Stimulated activated CD4-positive, alpha-beta T cell treated with anti-CD3 and anti-CD28 coated beads, Interleukin-1b, Interleukin-23, amount 100 ng/mL, for 4 hours (primary cell): ENCODE results near the gene TBC1D22A.
"Not testable (repeated sequence)": the region's sequence is repeated elsewhere in the genome, so short reads cannot be mapped to it uniquely, and the experiment has no call there.

ENCODE experiments used
- DNase-seq, 2 donors: peaks; one replicate each; pipeline ENCODE4 v3.0.0-alpha.2; 2020; ENCODE audit warnings: low read depth in 2 of 2

The TBC1D22A gene

DNA sequence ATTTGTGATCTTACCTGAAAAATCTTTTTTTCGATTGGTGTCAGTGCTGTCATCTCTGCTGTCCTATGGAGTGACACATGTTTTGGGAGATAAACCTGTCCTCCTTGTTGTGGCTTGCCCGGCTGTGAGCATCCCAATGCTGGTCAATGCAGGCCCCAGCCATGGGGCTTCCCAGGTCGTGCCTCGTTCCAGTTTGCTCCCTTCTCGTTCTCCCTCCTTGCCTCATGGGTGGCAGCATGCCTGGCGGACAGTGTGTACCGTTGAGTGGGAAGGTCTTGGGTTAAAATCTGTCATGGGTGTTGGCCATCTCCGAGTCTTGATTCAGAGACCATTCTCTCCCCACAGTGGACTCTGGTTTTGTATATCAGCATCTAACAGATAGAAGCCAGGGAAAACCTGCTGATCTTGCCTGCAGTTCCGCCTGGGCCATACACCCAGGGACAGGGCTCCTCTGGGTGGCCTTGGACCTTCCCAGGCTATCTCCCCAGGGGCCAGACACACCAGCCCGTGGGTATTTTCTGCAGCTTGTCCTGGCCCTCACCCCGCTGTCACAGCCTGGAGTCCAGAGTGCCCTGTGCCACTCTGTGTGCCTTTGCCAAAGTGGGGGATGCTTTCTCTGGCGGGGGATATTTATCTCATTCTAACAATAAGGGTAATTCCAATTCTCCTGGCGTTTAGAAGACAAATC, 208.1 kb downstream of the TBC1D22A start:
- no peak for DNase-seq

- DNase-seq = no peak
Observed at GRCh38 chr22:46971099-46971763, 208.8 kb downstream of the TBC1D22A start.

DNA sequence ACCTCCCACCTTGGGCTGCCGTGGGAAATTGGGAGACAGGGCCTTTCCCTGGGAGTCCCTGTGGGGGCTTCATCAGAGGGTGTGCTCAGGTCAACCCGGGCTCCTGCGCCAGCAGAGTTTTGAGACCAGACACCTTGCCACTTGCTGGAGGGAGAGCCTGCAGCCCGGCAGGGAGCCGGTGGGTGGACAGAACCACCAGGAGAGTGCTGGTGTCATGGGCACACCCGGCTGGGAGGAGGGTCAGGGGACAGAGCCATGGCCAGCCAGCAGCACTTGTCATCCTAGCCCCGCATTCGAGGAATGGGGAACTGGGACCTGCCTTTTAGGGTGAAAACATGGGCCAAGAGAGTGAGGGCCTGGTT, 209.3 kb downstream of the TBC1D22A start:
- no peak for DNase-seq

DNA sequence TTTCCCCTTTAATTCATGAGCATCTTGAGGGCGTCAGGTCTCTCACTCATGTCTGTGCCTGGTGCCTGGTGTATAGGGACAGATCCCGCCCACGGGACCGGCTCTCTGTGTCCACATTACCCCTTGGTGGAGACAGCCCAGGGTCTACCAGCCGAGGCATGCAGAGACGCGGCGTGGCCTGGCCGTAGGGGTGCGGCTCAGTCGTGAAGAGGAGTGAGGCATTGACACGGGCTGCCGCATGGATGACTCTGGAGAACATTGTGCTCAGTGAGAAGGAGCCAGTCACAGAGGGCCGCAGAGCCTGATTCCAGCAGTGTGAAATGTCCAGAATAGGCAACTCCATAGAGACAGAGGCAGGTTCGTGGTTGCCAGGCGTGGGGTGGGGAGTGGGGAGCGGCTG, 209.8 kb downstream of the TBC1D22A start:
- no peak for DNase-seq

GRCh38 chr22:46972901-46973831, 210.7 kb downstream of the TBC1D22A start:
- no peak for DNase-seq

GRCh38 chr22:46974077-46974476, 211.6 kb downstream of the TBC1D22A start:
- no peak for DNase-seq

GRCh38 chr22:46974631-46975585, 212.5 kb downstream of the TBC1D22A start:
- no peak for DNase-seq

- no peak for DNase-seq
Observed at GRCh38 chr22:46976143-46976542, 213.7 kb downstream of the TBC1D22A start.

- no peak for DNase-seq
Observed at GRCh38 chr22:46976598-46976997, 214.1 kb downstream of the TBC1D22A start.

DNA sequence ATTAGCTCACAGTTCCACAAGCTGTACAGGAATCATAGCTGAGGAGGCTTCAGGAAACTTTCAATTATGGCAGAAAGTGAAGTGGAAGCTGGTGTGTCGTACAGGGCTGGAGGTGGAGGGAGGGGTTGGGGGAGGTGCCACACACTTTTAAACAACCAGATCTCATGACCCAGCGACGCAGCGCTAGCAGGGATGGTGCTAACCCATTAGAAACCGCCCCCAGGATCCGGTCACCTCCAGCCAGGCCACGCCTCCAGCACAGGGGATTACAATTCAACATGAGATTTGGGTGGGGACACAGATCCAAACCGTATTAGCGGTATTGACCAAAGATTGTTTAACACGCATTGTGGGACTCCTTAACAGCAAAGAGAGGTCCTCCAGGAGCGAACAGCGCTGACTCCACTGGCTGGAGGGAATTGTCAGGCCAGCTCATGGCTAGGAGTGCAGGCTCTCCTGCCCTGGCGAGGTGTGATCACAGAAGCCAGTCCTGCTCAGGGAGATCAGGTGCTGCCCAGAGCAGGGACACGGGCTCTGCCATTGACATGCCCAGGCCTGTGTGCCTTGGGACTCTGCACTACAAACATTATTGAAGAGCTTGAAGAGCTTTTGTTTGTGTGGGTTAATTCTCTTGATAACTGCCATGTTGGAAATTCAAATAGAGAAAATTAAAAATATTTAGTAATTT, 215.3 kb downstream of the TBC1D22A start:
- DNase-seq = no peak

DNA sequence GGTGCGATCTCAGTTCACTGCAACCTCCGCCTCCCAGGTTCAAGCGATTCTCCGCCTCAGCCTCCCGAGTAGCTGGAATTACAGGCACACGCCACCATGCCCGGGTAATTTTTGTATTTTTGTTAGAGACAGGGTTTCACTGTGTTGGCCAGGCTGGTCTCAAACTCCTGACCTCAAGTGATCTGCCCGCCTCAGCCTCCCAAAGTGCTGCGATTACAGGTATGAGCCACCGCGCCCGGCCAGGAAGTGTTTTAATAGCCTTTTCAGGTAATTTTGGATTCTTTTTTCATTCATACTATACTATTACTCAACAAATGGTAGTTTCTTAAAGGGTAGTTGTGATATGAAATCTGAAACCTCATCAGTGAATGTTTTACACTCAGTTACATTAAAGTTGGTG, 216.2 kb downstream of the TBC1D22A start:
- DNase-seq = not testable (repeated sequence)

- DNase-seq = no peak
Observed at GRCh38 chr22:46979506-46979905, 217.1 kb downstream of the TBC1D22A start.

DNA sequence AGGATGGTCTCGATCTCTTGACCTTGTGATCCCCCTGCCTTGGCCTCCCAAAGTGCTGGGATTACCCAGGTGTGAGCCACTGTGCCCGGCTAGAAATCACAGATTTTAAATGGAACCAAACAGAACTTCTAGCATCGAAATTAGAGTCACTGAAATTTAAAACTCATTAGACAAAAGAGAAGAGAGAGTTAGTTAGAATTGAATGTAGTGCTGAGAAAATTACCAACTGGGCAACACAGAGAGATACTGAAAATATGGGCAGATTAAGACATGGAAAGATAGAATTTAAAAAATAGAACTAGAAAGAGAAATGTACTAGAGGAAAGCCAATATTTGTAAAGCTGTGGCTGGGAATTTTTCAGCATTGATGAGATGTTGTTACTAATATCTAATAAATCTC, 217.9 kb downstream of the TBC1D22A start:
- no peak for DNase-seq

- no peak for DNase-seq
Observed at GRCh38 chr22:46982635-46983034, 220.2 kb downstream of the TBC1D22A start.

DNA sequence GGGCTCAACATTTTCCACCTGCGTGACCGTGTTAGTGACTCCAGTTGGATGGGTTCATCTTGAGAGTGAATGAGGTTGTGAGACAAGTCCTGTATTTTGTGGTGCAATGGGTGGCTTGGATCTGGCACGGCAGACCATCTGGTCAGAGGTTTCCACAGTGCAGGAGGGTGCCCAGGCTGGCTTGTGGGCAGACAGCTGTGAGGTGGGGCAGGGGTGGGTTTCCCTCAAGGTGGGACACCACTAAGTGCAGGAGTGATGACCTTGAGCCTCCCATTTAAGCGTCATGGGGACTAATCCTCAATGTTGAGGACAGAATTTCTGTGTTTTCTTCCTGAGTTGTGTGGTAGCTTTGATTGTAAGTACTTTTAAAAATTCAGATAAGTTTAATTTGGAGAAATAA, 220.6 kb downstream of the TBC1D22A start:
- no peak for DNase-seq

GRCh38 chr22:46984751-46985506, 222.5 kb downstream of the TBC1D22A start:
- no peak for DNase-seq

GRCh38 chr22:46985507-46985882, 223.0 kb downstream of the TBC1D22A start:
- DNase-seq = no peak

- DNase-seq = no peak
Observed at GRCh38 chr22:46986788-46987187, 224.3 kb downstream of the TBC1D22A start.

DNA sequence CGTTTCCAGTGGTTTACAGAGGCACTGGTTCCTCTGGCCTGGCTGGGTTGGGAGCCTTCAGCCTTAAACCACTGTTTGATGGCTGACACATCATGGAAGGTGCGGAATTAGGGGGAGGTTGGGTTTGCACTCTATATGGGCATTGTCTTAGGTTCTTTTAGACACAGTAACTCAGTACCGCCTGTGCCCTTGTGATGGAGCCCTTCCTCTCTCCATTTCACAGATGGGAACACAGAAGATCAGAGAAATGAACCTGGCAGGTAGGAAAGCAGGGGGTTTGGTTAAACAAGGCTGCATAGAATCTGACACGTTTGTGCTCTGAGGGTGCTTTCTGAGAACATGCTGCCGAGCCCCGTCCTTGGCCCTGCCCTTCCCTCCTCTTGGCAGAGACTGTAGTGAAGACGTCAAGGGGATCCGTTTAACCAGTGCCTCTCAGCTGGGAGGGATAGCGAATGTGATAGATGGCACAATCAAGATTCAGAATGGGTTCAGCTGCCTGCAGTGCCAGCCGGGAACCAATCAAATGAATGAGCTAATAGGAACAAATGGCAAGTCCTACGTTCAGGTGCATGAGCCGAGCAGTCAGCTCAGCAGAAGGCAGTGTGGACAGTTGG, 228.6 kb downstream of the TBC1D22A start:
- DNase-seq = no peak

GRCh38 chr22:46991666-46992065, 229.2 kb downstream of the TBC1D22A start:
- DNase-seq = no peak
